Loucy (cell line): Measurements from ENCODE around the gene FOXJ2.

Experiments
- H2AFZ ChIP-seq: fragments of 200-600 bp; sonication (generic); 2 replicates; pipeline ENCODE4 v1.6.0; 2016; ENCODE audit warnings: antibody characterized with exemption, mild to moderate bottlenecking, low read length, moderate library complexity
- H3F3A ChIP-seq: fragments of 200-600 bp; 2 replicates; pipeline ENCODE4 v1.6.0; 2016; ENCODE audit warnings: antibody characterized with exemption, low read depth, mild to moderate bottlenecking
- H3K27me3 ChIP-seq: fragments of 200-600 bp; sonication (generic); 2 replicates; pipeline ENCODE4 v1.6.1; 2014; ENCODE audit warnings: low read length, mild to moderate bottlenecking; ENCODE audit not compliant: insufficient read depth, poor library complexity, severe bottlenecking
- H3K36me3 ChIP-seq: fragments of 200-600 bp; sonication (generic); 2 replicates; pipeline ENCODE4 v1.6.1; 2016; ENCODE audit warnings: low read length; ENCODE audit not compliant: insufficient read depth
- H3K4me1 ChIP-seq: fragments of 200-600 bp; sonication (generic); 2 replicates; pipeline ENCODE4 v1.5.1; 2014; ENCODE audit warnings: low read length, mild to moderate bottlenecking; ENCODE audit not compliant: insufficient read depth, poor library complexity, severe bottlenecking
- H3K4me2 ChIP-seq: fragments of 200-600 bp; sonication (generic); 2 replicates; pipeline ENCODE4 v1.6.0; 2014; ENCODE audit warnings: antibody characterized with exemption, low read length, low read depth, mild to moderate bottlenecking; ENCODE audit not compliant: poor library complexity, severe bottlenecking
- H3K4me3 ChIP-seq: fragments of 200-600 bp; sonication (generic); 2 replicates; pipeline ENCODE4 v1.5.1; 2014; ENCODE audit warnings: low read length, mild to moderate bottlenecking, mixed read lengths; ENCODE audit not compliant: poor library complexity, severe bottlenecking
- H3K79me2 ChIP-seq: fragments of 200-600 bp; sonication (generic); 2 replicates; pipeline ENCODE4 v1.6.1; 2014; ENCODE audit warnings: low read length; ENCODE audit not compliant: insufficient read depth
- H3K9ac ChIP-seq: fragments of 200-600 bp; sonication (generic); 2 replicates; pipeline ENCODE4 v1.6.0; 2014; ENCODE audit warnings: mild to moderate bottlenecking, low read depth, low read length, moderate library complexity; ENCODE audit not compliant: poor library complexity, severe bottlenecking
- H3K9me2 ChIP-seq: fragments of 200-600 bp; sonication (generic); replicated peaks from 2 replicates; pipeline ENCODE4 v1.6.1; 2016; ENCODE audit warnings: low read depth, low read length, mixed read lengths
- H3K9me3 ChIP-seq: fragments of 200-600 bp; sonication (generic); 2 replicates; pipeline ENCODE4 v1.6.1; 2014; ENCODE audit warnings: mild to moderate bottlenecking, antibody characterized with exemption, low read length, low read depth; ENCODE audit not compliant: insufficient read depth
- H4K20me1 ChIP-seq: fragments of 200-600 bp; sonication (generic); 2 replicates; pipeline ENCODE4 v1.6.0; 2014; ENCODE audit warnings: antibody characterized with exemption, low read length, mild to moderate bottlenecking; ENCODE audit not compliant: insufficient read depth, poor library complexity, severe bottlenecking
- CTCF ChIP-seq: fragments of 200-600 bp; sonication (generic); conservative IDR thresholded peaks from 2 replicates; pipeline ENCODE4 v1.5.1; 2014; ENCODE audit warnings: mild to moderate bottlenecking, antibody characterized with exemption, low read length
- EZH2phosphoT487 ChIP-seq: fragments of 200-600 bp; IDR thresholded peaks from 2 replicates; pipeline ENCODE4 v1.6.1; 2018; ENCODE audit warnings: antibody characterized with exemption, mild to moderate bottlenecking, moderate library complexity, borderline replicate concordance

FOXJ2 gene

GRCh38 chr12:8018666-8019581 lies 13.6 kb upstream of the FOXJ2 start:
- Histone ChIP-seq H3K27me3 (no peaks in the 10 kb centered on the region), H2AFZ (peak overlapping the region; percentile 95), H3F3A (no peaks in the 10 kb centered on the region), H3K9me2 (no peaks in the 10 kb centered on the region), H3K79me2 (0 out of 2 replicates have a peak, but pooled peaks cover 4% of the 10 kb centered on the region), H3K4me1 (peaks cover 20% of the 10 kb centered on the region), H3K4me3 (peak overlapping the region; percentile 89), H4K20me1 (no peaks in the 10 kb centered on the region), H3K36me3 (no peaks in the 10 kb centered on the region), H3K9me3 (no peaks in the 10 kb centered on the region), H3K4me2 (peak overlapping the region; percentile 98), H3K9ac (peak overlapping the region; percentile 76)
- TF ChIP-seq CTCF = peak; percentile 35; the same call in 1 of the 2 replicates
- TF ChIP-seq EZH2phosphoT487 = no peak

- H3K9ac ChIP-seq = peak overlapping the region; percentile 80
- H3K79me2 ChIP-seq = no peaks in the 10 kb centered on the region
- no peaks in the 10 kb centered on the region for H3K4me1 ChIP-seq
- no peaks in the 10 kb centered on the region for H3K9me3 ChIP-seq
- peak overlapping the region; percentile 90 for H2AFZ ChIP-seq
- H3K9me2 ChIP-seq = no peaks in the 10 kb centered on the region
- peak overlapping the region; percentile 80 for H3K4me3 ChIP-seq
- H3F3A ChIP-seq = peaks cover 11% of the 10 kb centered on the region; the same call in 1 of the 2 replicates
- H3K36me3 ChIP-seq = no peaks in the 10 kb centered on the region
- TF ChIP-seq EZH2phosphoT487 = no peak
- no peak for TF ChIP-seq CTCF
- no peaks in the 10 kb centered on the region for H3K27me3 ChIP-seq
- H4K20me1 ChIP-seq = no peaks in the 10 kb centered on the region
- H3K4me2 ChIP-seq = peak overlapping the region; percentile 73
These were observed 6.1 kb upstream of the FOXJ2 start for GRCh38 chr12:8026291-8026900.

- peaks cover 11% of the 10 kb centered on the region; the same call in 1 of the 2 replicates for H3F3A ChIP-seq
- H3K9me2 ChIP-seq = no peaks in the 10 kb centered on the region
- no peaks in the 10 kb centered on the region for H3K36me3 ChIP-seq
- H3K4me2 ChIP-seq = peak overlapping the region; percentile 73
- no peak for TF ChIP-seq CTCF
- H3K9me3 ChIP-seq = no peaks in the 10 kb centered on the region
- peaks cover 9% of the 10 kb centered on the region; the same call in 1 of the 2 replicates for H3K79me2 ChIP-seq
- no peak overlapping the region for H3K9ac ChIP-seq
- H3K4me3 ChIP-seq = no peak overlapping the region
- H4K20me1 ChIP-seq = no peaks in the 10 kb centered on the region
- peaks cover 6% of the 10 kb centered on the region for H3K4me1 ChIP-seq
- no peak overlapping the region for H2AFZ ChIP-seq
- no peaks in the 10 kb centered on the region for H3K27me3 ChIP-seq
These were observed 4.7 kb upstream of the FOXJ2 start for GRCh38 chr12:8027856-8028255.
